WTC11 (cell line): ENCODE results near the gene B4GALNT1. TPM values are rescaled to one million over a fixed set of nuclear protein-coding genes. Genes with fewer than 3 reads are reported as not detected.

Experiments used
- ATAC-seq: fragments of 200-7000 bp; cut with Tn5 transposase; 2 replicates; pipeline ENCODE4 v1.10.0; 2021; ENCODE audit warnings: mild to moderate bottlenecking, moderate library complexity
- CTCF ChIA-PET: fragments of 300-600 bp; sonication (Branson Sonifier 250); formaldehyde crosslinking; loops from one replicate; lab custom pipeline; 2021; ENCODE audit warnings: antibody characterized with exemption; lab: Charles Lee
- POLR2A ChIA-PET: fragments of 350-600 bp; sonication (Branson Sonifier 250); formaldehyde crosslinking; loops from one replicate; lab custom pipeline; 2021; ENCODE audit warnings: antibody characterized with exemption; lab: Charles Lee
- DNase-seq: peaks from one replicate; pipeline ENCODE4 v3.0.0; 2021; ENCODE audit warnings: low spot score
- H3K27ac Mint-ChIP-seq: 2 replicates; pipeline ENCODE4 v1.8.0; 2021; ENCODE audit warnings: mixed read lengths
- H3K27me3 Mint-ChIP-seq: 2 replicates; pipeline ENCODE4 v1.8.0; 2021; ENCODE audit warnings: low read depth, mild to moderate bottlenecking, moderate library complexity, mixed read lengths
- H3K36me3 Mint-ChIP-seq: 2 replicates; pipeline ENCODE4 v1.8.0; 2021; ENCODE audit warnings: mixed read lengths
- H3K4me1 Mint-ChIP-seq: 2 replicates; pipeline ENCODE4 v1.8.0; 2022; ENCODE audit warnings: mixed read lengths
- H3K4me3 Mint-ChIP-seq: 2 replicates; pipeline ENCODE4 v1.8.0; 2021; ENCODE audit warnings: mild to moderate bottlenecking, moderate library complexity, mixed read lengths
- H3K9me3 Mint-ChIP-seq: 2 replicates; pipeline ENCODE4 v1.8.0; 2021; ENCODE audit warnings: mixed read lengths
- NFYB ChIP-seq: sonication (generic); formaldehyde crosslinking; conservative IDR thresholded peaks from 2 replicates; pipeline ENCODE4 v1.8.0; 2022; ENCODE audit warnings: low read depth, missing genetic modification reagents
- RORB ChIP-seq: fragments of 250-450 bp; sonication (Bioruptor Pico); IDR thresholded peaks from 2 replicates; pipeline ENCODE4 v1.9.0; 2021; ENCODE audit warnings: mild to moderate bottlenecking
- ZNF396 ChIP-seq: fragments of 250-450 bp; sonication (Bioruptor Pico); IDR thresholded peaks from 2 replicates; pipeline ENCODE4 v1.8.0; 2021; ENCODE audit warnings: mild to moderate bottlenecking, moderate library complexity, borderline replicate concordance
- ZNF416 ChIP-seq: fragments of 250-450 bp; sonication (Bioruptor Pico); IDR thresholded peaks from 2 replicates; pipeline ENCODE4 v1.9.0; 2021; ENCODE audit warnings: mild to moderate bottlenecking, inconsistent platforms
- total RNA-seq: library from RNA; stranded (reverse); gene quantifications from 3 replicates; pipeline ENCODE4 v1.2.3, GENCODE V29; 2021
- TF ChIP-seq, protein P1 (sequence below): sonication (generic); formaldehyde crosslinking; IDR thresholded peaks from 2 replicates; pipeline ENCODE4 v1.8.1; 2023; ENCODE audit warnings: mild to moderate bottlenecking, moderate library complexity, missing genetic modification reagents
- TF ChIP-seq, protein P2 (sequence below): sonication (generic); formaldehyde crosslinking; IDR thresholded peaks from 2 replicates; pipeline ENCODE4 v1.8.0; 2022; ENCODE audit warnings: mild to moderate bottlenecking, missing genetic modification reagents
- TF ChIP-seq, protein P3 (sequence below): sonication (generic); formaldehyde crosslinking; IDR thresholded peaks from 2 replicates; pipeline ENCODE4 v1.8.1; 2023; ENCODE audit warnings: mild to moderate bottlenecking, missing genetic modification reagents, moderate library complexity
- TF ChIP-seq, protein P4 (sequence below): sonication (generic); formaldehyde crosslinking; IDR thresholded peaks from 2 replicates; pipeline ENCODE4 v1.8.1; 2023; ENCODE audit warnings: mild to moderate bottlenecking, missing genetic modification reagents
- TF ChIP-seq, protein P5 (sequence below): sonication (generic); formaldehyde crosslinking; IDR thresholded peaks from 2 replicates; pipeline ENCODE4 v1.8.0; 2022; ENCODE audit warnings: missing genetic modification reagents

Gene B4GALNT1
- total RNA-seq, 1 experiment from 2014 or later, result 1.2 TPM

DNA sequence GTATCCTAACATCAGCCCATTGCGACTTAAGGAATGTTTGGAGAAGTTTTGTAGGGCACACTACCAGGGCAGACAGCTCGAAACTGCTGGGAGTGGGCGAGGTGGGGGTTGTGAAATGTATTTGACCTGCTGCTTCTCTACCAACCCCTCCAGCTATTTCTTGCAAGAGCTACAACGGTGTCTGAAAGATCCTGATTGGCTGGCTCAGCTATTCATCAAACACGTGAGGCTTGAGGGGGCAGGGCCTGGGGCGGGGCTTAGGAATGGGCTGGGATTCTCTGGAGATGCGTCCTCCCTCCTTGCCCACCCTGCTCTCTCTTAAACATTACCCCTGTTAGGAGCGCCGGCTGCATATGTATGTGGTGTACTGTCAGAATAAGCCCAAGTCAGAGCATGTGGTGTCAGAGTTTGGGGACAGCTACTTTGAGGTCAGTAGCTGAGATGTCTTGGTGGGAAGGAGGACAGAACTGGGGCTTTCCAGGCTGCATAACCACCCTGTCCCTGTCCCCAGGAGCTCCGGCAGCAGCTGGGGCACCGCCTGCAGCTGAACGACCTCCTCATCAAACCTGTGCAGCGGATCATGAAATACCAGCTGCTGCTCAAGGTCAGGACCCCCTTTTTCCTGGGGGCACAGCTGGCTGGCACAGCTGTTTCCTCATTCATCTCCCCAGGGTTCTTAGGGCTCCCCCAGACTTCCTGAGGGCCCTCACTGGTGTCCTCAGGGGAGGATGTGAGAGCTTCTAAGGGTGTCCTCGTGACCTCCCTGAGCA is 18.6 kb downstream of the B4GALNT1 start:
- TF ChIP-seq, protein P1, sequence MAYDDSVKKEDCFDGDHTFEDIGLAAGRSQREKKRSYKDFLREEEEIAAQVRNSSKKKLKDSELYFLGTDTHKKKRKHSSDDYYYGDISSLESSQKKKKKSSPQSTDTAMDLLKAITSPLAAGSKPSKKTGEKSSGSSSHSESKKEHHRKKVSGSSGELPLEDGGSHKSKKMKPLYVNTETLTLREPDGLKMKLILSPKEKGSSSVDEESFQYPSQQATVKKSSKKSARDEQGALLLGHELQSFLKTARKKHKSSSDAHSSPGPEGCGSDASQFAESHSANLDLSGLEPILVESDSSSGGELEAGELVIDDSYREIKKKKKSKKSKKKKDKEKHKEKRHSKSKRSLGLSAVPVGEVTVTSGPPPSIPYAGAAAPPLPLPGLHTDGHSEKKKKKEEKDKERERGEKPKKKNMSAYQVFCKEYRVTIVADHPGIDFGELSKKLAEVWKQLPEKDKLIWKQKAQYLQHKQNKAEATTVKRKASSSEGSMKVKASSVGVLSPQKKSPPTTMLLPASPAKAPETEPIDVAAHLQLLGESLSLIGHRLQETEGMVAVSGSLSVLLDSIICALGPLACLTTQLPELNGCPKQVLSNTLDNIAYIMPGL (CRISPR knock-in tag), result no peak
- TF ChIP-seq, protein P2, sequence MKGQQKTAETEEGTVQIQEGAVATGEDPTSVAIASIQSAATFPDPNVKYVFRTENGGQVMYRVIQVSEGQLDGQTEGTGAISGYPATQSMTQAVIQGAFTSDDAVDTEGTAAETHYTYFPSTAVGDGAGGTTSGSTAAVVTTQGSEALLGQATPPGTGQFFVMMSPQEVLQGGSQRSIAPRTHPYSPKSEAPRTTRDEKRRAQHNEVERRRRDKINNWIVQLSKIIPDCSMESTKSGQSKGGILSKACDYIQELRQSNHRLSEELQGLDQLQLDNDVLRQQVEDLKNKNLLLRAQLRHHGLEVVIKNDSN (CRISPR knock-in tag), result peak; percentile 87
- TF ChIP-seq ZNF416 (CRISPR knock-in tag) (no peak), ZNF396 (CRISPR knock-in tag) (no peak), NFYB (CRISPR knock-in tag) (peak; percentile 53)
- TF ChIP-seq, protein P3, sequence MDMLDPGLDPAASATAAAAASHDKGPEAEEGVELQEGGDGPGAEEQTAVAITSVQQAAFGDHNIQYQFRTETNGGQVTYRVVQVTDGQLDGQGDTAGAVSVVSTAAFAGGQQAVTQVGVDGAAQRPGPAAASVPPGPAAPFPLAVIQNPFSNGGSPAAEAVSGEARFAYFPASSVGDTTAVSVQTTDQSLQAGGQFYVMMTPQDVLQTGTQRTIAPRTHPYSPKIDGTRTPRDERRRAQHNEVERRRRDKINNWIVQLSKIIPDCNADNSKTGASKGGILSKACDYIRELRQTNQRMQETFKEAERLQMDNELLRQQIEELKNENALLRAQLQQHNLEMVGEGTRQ (CRISPR knock-in tag), result peak; percentile 83
- TF ChIP-seq, protein P4, sequence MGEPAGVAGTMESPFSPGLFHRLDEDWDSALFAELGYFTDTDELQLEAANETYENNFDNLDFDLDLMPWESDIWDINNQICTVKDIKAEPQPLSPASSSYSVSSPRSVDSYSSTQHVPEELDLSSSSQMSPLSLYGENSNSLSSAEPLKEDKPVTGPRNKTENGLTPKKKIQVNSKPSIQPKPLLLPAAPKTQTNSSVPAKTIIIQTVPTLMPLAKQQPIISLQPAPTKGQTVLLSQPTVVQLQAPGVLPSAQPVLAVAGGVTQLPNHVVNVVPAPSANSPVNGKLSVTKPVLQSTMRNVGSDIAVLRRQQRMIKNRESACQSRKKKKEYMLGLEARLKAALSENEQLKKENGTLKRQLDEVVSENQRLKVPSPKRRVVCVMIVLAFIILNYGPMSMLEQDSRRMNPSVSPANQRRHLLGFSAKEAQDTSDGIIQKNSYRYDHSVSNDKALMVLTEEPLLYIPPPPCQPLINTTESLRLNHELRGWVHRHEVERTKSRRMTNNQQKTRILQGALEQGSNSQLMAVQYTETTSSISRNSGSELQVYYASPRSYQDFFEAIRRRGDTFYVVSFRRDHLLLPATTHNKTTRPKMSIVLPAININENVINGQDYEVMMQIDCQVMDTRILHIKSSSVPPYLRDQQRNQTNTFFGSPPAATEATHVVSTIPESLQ, result no peak
- H3K4me3 Mint-ChIP-seq, result no peak overlapping the region
- peaks cover 5% of the 10 kb centered on the region for H3K36me3 Mint-ChIP-seq
- no peaks in the 10 kb centered on the region for H3K9me3 Mint-ChIP-seq
- H3K27ac Mint-ChIP-seq, result no peak overlapping the region
- DNase-seq, result peak; percentile 77
- ChIA-PET CTCF (interaction anchor here (0.6 to 5.1 kb wide), 16 partner anchors 13 to 400 kb away, joined by 3 to 38 read pairs (median 4); partner anchors contain the start of genes B4GALNT1, DCTN2, INHBE and OS9), POLR2A (interaction anchor here (0.6 to 1.2 kb wide), 3 partner anchors 9 to 91 kb away, joined by 3 read pairs; no protein-coding TSS in a partner anchor)
- ATAC-seq, result peak; percentile 65
- H3K27me3 Mint-ChIP-seq, result peaks cover 84% of the 10 kb centered on the region
- peaks cover 31% of the 10 kb centered on the region for H3K4me1 Mint-ChIP-seq

DNA sequence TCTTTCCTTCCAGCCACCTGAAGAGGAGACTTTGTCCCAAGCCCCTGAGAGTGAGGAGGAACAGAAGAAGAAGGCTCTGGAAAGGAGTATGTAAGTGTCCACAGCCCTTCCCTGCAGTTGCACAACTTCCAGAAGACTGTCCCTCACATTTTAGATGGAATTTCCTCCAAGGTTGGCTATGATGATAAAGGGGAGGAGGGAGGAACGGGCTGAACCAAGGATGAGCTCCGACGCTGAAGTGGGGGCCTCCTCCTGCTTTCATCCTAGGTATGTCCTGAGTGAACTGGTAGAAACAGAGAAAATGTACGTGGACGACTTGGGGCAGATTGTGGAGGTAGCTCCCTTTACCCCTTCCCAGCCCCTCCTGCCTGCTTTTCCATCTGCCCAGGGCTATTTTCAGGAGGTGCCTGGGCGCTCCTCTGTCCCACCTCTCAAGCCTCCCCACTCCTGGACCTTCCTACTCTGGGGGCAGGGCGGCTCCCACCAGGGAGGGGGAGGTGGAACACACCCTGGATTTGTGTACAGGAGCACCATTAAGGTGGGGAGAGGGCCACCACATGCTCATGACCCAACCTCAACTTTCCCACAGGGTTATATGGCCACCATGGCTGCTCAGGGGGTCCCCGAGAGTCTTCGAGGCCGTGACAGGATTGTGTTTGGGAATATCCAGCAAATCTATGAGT is 19.4 kb downstream of the B4GALNT1 start:
- peaks cover 76% of the 10 kb centered on the region for H3K27me3 Mint-ChIP-seq

More for the DNA sequence above, 19.4 kb downstream of the B4GALNT1 start:
- CTCF ChIA-PET, result interaction anchor here (0.6 to 5.1 kb wide), 15 partner anchors 14 to 399 kb away, joined by 3 to 38 read pairs (median 5); partner anchors contain the start of genes B4GALNT1, DCTN2, OS9 and PIP4K2C
- TF ChIP-seq RORB, result no peak
- TF ChIP-seq, protein P5, sequence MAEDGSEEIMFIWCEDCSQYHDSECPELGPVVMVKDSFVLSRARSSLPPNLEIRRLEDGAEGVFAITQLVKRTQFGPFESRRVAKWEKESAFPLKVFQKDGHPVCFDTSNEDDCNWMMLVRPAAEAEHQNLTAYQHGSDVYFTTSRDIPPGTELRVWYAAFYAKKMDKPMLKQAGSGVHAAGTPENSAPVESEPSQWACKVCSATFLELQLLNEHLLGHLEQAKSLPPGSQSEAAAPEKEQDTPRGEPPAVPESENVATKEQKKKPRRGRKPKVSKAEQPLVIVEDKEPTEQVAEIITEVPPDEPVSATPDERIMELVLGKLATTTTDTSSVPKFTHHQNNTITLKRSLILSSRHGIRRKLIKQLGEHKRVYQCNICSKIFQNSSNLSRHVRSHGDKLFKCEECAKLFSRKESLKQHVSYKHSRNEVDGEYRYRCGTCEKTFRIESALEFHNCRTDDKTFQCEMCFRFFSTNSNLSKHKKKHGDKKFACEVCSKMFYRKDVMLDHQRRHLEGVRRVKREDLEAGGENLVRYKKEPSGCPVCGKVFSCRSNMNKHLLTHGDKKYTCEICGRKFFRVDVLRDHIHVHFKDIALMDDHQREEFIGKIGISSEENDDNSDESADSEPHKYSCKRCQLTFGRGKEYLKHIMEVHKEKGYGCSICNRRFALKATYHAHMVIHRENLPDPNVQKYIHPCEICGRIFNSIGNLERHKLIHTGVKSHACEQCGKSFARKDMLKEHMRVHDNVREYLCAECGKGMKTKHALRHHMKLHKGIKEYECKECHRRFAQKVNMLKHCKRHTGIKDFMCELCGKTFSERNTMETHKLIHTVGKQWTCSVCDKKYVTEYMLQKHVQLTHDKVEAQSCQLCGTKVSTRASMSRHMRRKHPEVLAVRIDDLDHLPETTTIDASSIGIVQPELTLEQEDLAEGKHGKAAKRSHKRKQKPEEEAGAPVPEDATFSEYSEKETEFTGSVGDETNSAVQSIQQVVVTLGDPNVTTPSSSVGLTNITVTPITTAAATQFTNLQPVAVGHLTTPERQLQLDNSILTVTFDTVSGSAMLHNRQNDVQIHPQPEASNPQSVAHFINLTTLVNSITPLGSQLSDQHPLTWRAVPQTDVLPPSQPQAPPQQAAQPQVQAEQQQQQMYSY (CRISPR knock-in tag), result peak; percentile 39; the same call in 1 of the 2 replicates
- TF ChIP-seq, all 79 proteins: peak for 1
- ATAC-seq (no peak), DNase-seq (no peak)
- H3K4me1 Mint-ChIP-seq, result peaks cover 33% of the 10 kb centered on the region
- POLR2A ChIA-PET, result interaction anchor here (0.6 to 1.2 kb wide), 2 partner anchors 8 to 90 kb away, joined by 3 read pairs; no protein-coding TSS in a partner anchor
- no peak overlapping the region for H3K27ac Mint-ChIP-seq
- no peaks in the 10 kb centered on the region for H3K9me3 Mint-ChIP-seq
- H3K36me3 Mint-ChIP-seq, result peaks cover 3% of the 10 kb centered on the region; the same call in 1 of the 2 replicates
- no peak overlapping the region for H3K4me3 Mint-ChIP-seq
